Measurements from ENCODE around the gene FGF5.
"Not testable (repeated sequence)": the region's sequence is repeated elsewhere in the genome, so short reads cannot be mapped to it uniquely, and the experiment has no call there.

The FGF5 gene

GRCh38 chr4:80254114-80254513, 12.3 kb upstream of the FGF5 start:
- no peak for DNase-seq

- DNase-seq, result no peak
These were observed 11.0 kb upstream of the FGF5 start for GRCh38 chr4:80255329-80256095.

GRCh38 chr4:80257851-80258250, 8.6 kb upstream of the FGF5 start:
- no peak for DNase-seq

- no peak for DNase-seq
These were observed 7.5 kb upstream of the FGF5 start for GRCh38 chr4:80259012-80259411.

GRCh38 chr4:80259817-80260216, 6.6 kb upstream of the FGF5 start:
- no peak for DNase-seq

- DNase-seq, result no peak
These were observed 4.4 kb upstream of the FGF5 start for GRCh38 chr4:80261989-80262600.

GRCh38 chr4:80263541-80264351, 2.7 kb upstream of the FGF5 start:
- no peak for DNase-seq

GRCh38 chr4:80264352-80264647, 2.2 kb upstream of the FGF5 start:
- no peak for DNase-seq

- no peak for DNase-seq
These were observed 1.6 kb upstream of the FGF5 start for GRCh38 chr4:80264825-80265224.

GRCh38 chr4:80265571-80266252, 752 bp upstream of the FGF5 start:
- no peak for DNase-seq

- no peak for DNase-seq
These were observed 477 bp downstream of the FGF5 start for GRCh38 chr4:80266902-80267380.

GRCh38 chr4:80268081-80268823, 1.8 kb downstream of the FGF5 start:
- no peak for DNase-seq

GRCh38 chr4:80268936-80269335, 2.5 kb downstream of the FGF5 start:
- DNase-seq, result no peak

- DNase-seq, result no peak
These were observed 3.9 kb downstream of the FGF5 start for GRCh38 chr4:80270321-80270720.

- no peak for DNase-seq
These were observed 4.4 kb downstream of the FGF5 start for GRCh38 chr4:80270868-80271267.

GRCh38 chr4:80271801-80272200, 5.3 kb downstream of the FGF5 start:
- DNase-seq, result no peak

- no peak for DNase-seq
These were observed 10.5 kb downstream of the FGF5 start for GRCh38 chr4:80276931-80277330.

- no peak for DNase-seq
These were observed 13.3 kb downstream of the FGF5 start for GRCh38 chr4:80279751-80280150.

- no peak for DNase-seq
These were observed 20.0 kb downstream of the FGF5 start for GRCh38 chr4:80286451-80286850.

GRCh38 chr4:80290665-80291064, 24.2 kb downstream of the FGF5 start:
- DNase-seq, result not testable (repeated sequence)

- no peak for DNase-seq
These were observed 27.7 kb downstream of the FGF5 start for GRCh38 chr4:80294206-80294605.

GRCh38 chr4:80295336-80295735, 28.9 kb downstream of the FGF5 start:
- no peak for DNase-seq

GRCh38 chr4:80295826-80296225, 29.4 kb downstream of the FGF5 start:
- DNase-seq, result no peak

All from central memory CD4-positive, alpha-beta T cell (primary cell).